ENCODE measurements around the gene CFAP410. TPM values are rescaled to one million over a fixed set of nuclear protein-coding genes. Genes with fewer than 3 reads are reported as not detected.

CFAP410 gene
- total RNA-seq (2022; extraction: Qiagen RNA extraction), result 5.9 to 8.9 TPM (median 7.9 TPM) in 5 replicates

GRCh38 chr21:44338971-44339910 lies at the start of gene CFAP410:
Gene CFAP410 (minus strand): TSS chr21:44339390. CDS start chr21:44339194, 196 bp downstream.

GRCh38 chr21:44353191-44353970 lies 14.2 kb upstream of the CFAP410 start, which contains the start of gene TRPM2:
Gene TRPM2 (plus strand): TSS chr21:44353621. CDS start chr21:44353701, 80 bp downstream.

DNA sequence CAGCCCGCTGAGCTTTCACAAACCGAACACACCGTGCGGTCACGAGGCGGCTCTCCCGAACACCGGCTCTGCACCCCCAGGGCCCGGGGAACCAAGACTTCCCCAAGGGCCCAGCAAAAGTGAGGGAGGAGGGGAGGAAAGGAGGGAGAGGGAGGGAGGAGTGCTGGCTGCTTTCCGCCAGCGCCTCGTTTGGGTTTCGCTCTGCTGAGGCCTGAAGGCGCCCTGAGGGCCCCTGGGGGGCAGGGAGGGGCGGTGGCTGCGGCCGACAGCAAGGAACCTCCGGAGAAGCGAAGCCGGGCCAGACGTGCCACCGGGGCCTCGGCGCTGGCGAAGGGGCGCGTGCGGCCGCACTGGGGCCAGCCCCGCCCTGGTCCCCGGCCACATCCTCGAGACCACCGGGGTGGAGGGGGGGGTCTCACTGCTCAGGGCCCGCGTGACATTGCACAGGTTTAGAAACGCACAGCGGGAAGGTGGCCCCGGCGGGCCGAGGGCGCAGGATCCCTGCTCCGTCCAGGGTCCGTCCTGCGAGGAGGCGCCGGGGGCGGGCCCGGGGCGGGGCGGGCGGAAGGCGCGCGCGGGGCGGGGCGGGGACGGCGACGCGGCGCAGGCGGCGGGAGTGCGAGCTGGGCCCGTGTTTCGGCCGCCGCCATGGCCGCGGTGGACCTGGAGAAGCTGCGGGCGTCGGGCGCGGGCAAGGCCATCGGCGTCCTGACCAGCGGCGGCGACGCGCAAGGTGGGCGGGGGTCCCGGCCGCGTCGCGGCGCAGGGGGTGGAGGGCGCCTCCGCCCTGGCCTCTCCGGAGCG lies 39.5 kb downstream of the CFAP410 start, which contains the start of gene PFKL:
TSS of gene PFKL (plus strand) at position 596 of the 804 bp plus-strand sequence. CDS start at position 649, 53 bp downstream.

DNA sequence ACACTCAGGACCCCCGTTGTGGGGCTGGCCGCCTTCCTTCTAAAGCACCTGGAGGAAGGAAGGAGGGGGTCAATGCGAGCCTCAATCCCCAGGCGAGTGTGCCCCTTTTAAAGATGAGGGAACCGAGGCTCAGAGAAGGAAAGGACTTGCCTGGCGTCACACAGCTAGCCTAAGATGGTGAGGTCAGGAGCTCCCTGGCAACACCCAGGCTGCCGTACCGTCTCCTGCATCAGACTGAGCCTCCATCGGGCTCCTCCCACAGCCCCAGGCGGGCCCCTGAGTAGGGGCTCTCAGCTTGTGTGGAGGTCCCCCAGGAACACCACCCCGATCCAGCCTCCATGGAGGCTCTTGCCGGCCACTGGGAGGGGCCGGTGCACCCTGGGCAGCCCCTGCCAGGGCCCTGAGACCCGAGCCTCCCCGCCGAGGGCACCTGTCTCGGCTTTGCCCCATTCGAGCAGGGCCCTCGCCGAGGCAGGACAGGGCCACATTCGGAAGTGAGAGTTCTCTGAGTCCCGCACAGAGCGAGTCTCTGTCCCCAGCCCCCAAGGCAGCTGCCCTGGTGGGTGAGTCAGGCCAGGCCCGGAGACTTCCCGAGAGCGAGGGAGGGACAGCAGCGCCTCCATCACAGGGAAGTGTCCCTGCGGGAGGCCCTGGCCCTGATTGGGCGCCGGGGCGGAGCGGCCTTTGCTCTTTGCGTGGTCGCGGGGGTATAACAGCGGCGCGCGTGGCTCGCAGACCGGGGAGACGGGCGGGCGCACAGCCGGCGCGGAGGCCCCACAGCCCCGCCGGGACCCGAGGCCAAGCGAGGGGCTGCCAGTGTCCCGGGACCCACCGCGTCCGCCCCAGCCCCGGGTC lies 53.8 kb downstream of the CFAP410 start, which contains the start of gene AIRE:
TSS of gene AIRE (plus strand) at position 739 of the 855 bp plus-strand sequence. CDS start 131 bp downstream, outside the sequence.

Other genes with a start within 250 kb of the CFAP410 start
- gene PWP2, start 232.0 kb downstream of the CFAP410 start, total RNA-seq (2022; extraction: Qiagen RNA extraction), result 1.0 to 3.2 TPM (median 1.3 TPM) in 5 replicates
- gene GATD3, start 205.7 kb downstream of the CFAP410 start, total RNA-seq (2022; extraction: Qiagen RNA extraction), result 1.6 to 5.0 TPM (median 3.4 TPM) in 5 replicates
- 3.8 to 4.5 TPM (median 4.2 TPM) in 5 replicates for gene ICOSLG, start 98.4 kb downstream of the CFAP410 start, total RNA-seq (2022; extraction: Qiagen RNA extraction)
- 0.07 TPM in 1 of 5 replicates, not detected in the others for gene DNMT3L, start 77.5 kb downstream of the CFAP410 start, total RNA-seq (2022; extraction: Qiagen RNA extraction)
- not detected in 5 replicates for gene AIRE, start 53.5 kb downstream of the CFAP410 start, total RNA-seq (2022; extraction: Qiagen RNA extraction)
- 44.1 to 61.1 TPM (median 47.5 TPM) in 5 replicates for gene PFKL, start 39.3 kb downstream of the CFAP410 start, total RNA-seq (2022; extraction: Qiagen RNA extraction)
- 6.7 to 10.5 TPM (median 8.3 TPM) in 5 replicates for gene TRPM2, start 14.2 kb upstream of the CFAP410 start, total RNA-seq (2022; extraction: Qiagen RNA extraction)
- gene LRRC3, start 116.1 kb upstream of the CFAP410 start, total RNA-seq (2022; extraction: Qiagen RNA extraction), result 1.7 to 2.3 TPM (median 2.2 TPM) in 5 replicates
- gene KRTAP10-1, start 200.8 kb upstream of the CFAP410 start, total RNA-seq (2022; extraction: Qiagen RNA extraction), result not detected in 5 replicates
- not detected in 5 replicates for gene KRTAP10-2, start 212.1 kb upstream of the CFAP410 start, total RNA-seq (2022; extraction: Qiagen RNA extraction)
- gene KRTAP10-3, start 219.4 kb upstream of the CFAP410 start, total RNA-seq (2022; extraction: Qiagen RNA extraction), result not detected in 5 replicates
- gene KRTAP10-4, start 234.3 kb upstream of the CFAP410 start, total RNA-seq (2022; extraction: Qiagen RNA extraction), result not detected in 5 replicates
- not detected in 5 replicates for gene KRTAP10-5, start 241.2 kb upstream of the CFAP410 start, total RNA-seq (2022; extraction: Qiagen RNA extraction)

Data from A549 treated with Hydrocortisone at 1 μM for 4 hours (cell line).